Liver (tissue), 3 donors: ENCODE results near the gene ORC2.

Experiments used
- EGR1 ChIP-seq, 2 donors: IDR thresholded peaks; 2 replicates each; pipeline ENCODE4 v1.6.1; 2016 to 2018; ENCODE audit warnings: antibody characterized with exemption in 2 of 2, low read depth in 2 of 2
- NR2F2 ChIP-seq: IDR thresholded peaks from 2 replicates; pipeline ENCODE4 v1.6.1; 2016; ENCODE audit warnings: antibody characterized with exemption
- RAD21 ChIP-seq, 2 donors: IDR thresholded peaks; 2 replicates each; pipeline ENCODE4 v1.6.1; 2016; ENCODE audit warnings: antibody characterized with exemption in 2 of 2, mild to moderate bottlenecking in 2 of 2
- RXRA ChIP-seq, 2 donors: IDR thresholded peaks; 2 replicates each; pipeline ENCODE4 v1.6.1; 2017 to 2018; ENCODE audit warnings: antibody characterized with exemption in 2 of 2, mild to moderate bottlenecking in 1 of 2
- YY1 ChIP-seq: IDR thresholded peaks from 2 replicates; pipeline ENCODE4 v1.6.1; 2016; ENCODE audit warnings: antibody characterized with exemption, mild to moderate bottlenecking
- TF ChIP-seq, protein P1 (sequence below): fragments of 150-350 bp; IDR thresholded peaks from 2 replicates; pipeline ENCODE4 v1.5.1; 2017; ENCODE audit warnings: improper control_type of control experiment, low read depth, low read length; ENCODE audit not compliant: missing input control
- TF ChIP-seq, protein P2 (sequence below): IDR thresholded peaks from 2 replicates; pipeline ENCODE4 v1.6.1; 2016; ENCODE audit warnings: antibody characterized with exemption
- TF ChIP-seq, protein P3 (sequence below): IDR thresholded peaks from 2 replicates; pipeline ENCODE4 v1.6.1; 2016; ENCODE audit warnings: antibody characterized with exemption
- donor health status: healthy.
- donor health status: healthy.

DNA sequence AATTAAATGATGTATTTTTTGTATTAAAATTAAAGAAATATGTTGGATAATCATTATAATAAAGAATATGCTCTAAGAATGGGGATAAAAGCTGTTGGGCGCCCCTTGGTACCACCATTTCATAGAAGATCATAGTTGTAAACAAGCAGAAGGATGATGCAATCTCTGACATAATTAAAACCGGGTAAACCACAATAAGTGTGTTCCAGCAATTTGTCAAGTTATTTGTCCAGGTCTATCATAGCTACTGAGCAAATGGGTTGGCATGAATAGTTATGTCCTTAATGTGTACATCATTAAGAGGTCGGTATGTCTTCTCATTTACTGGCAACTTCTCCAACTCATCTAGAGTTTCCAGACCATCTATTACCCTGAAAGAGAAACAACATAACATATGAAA lies 92.3 kb downstream of the ORC2 start:
- TF ChIP-seq, protein P1, sequence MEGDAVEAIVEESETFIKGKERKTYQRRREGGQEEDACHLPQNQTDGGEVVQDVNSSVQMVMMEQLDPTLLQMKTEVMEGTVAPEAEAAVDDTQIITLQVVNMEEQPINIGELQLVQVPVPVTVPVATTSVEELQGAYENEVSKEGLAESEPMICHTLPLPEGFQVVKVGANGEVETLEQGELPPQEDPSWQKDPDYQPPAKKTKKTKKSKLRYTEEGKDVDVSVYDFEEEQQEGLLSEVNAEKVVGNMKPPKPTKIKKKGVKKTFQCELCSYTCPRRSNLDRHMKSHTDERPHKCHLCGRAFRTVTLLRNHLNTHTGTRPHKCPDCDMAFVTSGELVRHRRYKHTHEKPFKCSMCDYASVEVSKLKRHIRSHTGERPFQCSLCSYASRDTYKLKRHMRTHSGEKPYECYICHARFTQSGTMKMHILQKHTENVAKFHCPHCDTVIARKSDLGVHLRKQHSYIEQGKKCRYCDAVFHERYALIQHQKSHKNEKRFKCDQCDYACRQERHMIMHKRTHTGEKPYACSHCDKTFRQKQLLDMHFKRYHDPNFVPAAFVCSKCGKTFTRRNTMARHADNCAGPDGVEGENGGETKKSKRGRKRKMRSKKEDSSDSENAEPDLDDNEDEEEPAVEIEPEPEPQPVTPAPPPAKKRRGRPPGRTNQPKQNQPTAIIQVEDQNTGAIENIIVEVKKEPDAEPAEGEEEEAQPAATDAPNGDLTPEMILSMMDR: no peak
- no peak for TF ChIP-seq RAD21 (IDR thresholded peaks at IDR 0.05)
- TF ChIP-seq, protein P2, sequence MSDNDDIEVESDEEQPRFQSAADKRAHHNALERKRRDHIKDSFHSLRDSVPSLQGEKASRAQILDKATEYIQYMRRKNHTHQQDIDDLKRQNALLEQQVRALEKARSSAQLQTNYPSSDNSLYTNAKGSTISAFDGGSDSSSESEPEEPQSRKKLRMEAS: no peak
- no peak for TF ChIP-seq RXRA (IDR thresholded peaks at IDR 0.05)
- TF ChIP-seq YY1: no peak
- TF ChIP-seq, protein P3, sequence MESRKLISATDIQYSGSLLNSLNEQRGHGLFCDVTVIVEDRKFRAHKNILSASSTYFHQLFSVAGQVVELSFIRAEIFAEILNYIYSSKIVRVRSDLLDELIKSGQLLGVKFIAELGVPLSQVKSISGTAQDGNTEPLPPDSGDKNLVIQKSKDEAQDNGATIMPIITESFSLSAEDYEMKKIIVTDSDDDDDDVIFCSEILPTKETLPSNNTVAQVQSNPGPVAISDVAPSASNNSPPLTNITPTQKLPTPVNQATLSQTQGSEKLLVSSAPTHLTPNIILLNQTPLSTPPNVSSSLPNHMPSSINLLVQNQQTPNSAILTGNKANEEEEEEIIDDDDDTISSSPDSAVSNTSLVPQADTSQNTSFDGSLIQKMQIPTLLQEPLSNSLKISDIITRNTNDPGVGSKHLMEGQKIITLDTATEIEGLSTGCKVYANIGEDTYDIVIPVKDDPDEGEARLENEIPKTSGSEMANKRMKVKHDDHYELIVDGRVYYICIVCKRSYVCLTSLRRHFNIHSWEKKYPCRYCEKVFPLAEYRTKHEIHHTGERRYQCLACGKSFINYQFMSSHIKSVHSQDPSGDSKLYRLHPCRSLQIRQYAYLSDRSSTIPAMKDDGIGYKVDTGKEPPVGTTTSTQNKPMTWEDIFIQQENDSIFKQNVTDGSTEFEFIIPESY: no peak
- no peak for TF ChIP-seq EGR1 (IDR thresholded peaks at IDR 0.05; ENCODE audit: low read depth in 2 of 2)
- no peak for TF ChIP-seq NR2F2
